NB4 (cell line): Measurements from ENCODE around the gene APPL2.

ENCODE experiments used
- POLR2A ChIP-seq: IDR thresholded peaks from 2 replicates; pipeline ENCODE4 v1.6.1; 2011; ENCODE audit warnings: mild to moderate bottlenecking; ENCODE audit not compliant: insufficient read length; ENCODE audit errors: extremely low read depth
- TF ChIP-seq, protein P1 (sequence below): IDR thresholded peaks from one replicate; pipeline ENCODE4 v1.5.1; 2012; ENCODE audit warnings: low read depth, low read length

DNA sequence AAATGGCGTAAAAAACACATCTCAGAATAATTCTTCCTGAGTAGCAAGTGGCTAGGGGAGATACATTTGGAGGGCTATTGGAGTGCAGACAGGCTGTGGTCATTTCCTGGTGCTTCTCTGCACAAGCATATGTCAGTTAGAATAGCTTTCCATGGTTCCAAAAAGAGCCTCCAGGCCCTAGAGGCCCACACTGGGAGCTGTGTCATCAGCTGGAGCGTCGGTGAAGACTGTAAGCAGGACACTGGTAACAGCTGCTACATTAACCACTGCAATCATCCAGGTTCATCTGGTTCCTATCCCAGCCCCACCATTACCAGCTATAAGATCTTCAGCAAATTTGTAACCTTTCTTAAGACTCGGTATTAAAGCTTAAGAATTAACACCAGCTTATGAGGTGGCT, 31.7 kb upstream of the APPL2 start:
- TF ChIP-seq, protein P1, sequence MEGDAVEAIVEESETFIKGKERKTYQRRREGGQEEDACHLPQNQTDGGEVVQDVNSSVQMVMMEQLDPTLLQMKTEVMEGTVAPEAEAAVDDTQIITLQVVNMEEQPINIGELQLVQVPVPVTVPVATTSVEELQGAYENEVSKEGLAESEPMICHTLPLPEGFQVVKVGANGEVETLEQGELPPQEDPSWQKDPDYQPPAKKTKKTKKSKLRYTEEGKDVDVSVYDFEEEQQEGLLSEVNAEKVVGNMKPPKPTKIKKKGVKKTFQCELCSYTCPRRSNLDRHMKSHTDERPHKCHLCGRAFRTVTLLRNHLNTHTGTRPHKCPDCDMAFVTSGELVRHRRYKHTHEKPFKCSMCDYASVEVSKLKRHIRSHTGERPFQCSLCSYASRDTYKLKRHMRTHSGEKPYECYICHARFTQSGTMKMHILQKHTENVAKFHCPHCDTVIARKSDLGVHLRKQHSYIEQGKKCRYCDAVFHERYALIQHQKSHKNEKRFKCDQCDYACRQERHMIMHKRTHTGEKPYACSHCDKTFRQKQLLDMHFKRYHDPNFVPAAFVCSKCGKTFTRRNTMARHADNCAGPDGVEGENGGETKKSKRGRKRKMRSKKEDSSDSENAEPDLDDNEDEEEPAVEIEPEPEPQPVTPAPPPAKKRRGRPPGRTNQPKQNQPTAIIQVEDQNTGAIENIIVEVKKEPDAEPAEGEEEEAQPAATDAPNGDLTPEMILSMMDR: no peak
- no peak for TF ChIP-seq POLR2A
